ENCODE data around the gene RSPH3. TPM values are rescaled to one million over a fixed set of nuclear protein-coding genes. Genes with fewer than 3 reads are reported as not detected.
"Not testable (repeated sequence)": the region's sequence is repeated elsewhere in the genome, so short reads cannot be mapped to it uniquely, and the experiment has no call there.

Gene RSPH3
- total and polyA plus RNA-seq, 2 donors from 2014 or later: 5.5 to 20.2 TPM

GRCh38 chr6:159041181-159041580 is 41.2 kb upstream of the RSPH3 start:
- no peaks in the 10 kb centered on the region for H3K27me3 ChIP-seq (ENCODE audit: control insufficient read depth, insufficient read depth, low read length)
- H3K9ac ChIP-seq (ENCODE audit: low read length in 3 of 3): no peak overlapping the region
- H3K4me1 ChIP-seq (ENCODE audit: control insufficient read depth in 2 of 3, insufficient read depth in 2 of 3, low read depth in 1 of 3, low read length in 3 of 3): peaks cover 0 to 2% (median 0%) of the 10 kb centered on the region in 3 donors
- no peak for DNase-seq
- H3K36me3 ChIP-seq (ENCODE audit: control insufficient read depth in 2 of 3, insufficient read depth in 3 of 3, low read length in 3 of 3): no peaks in the 10 kb centered on the region
- no peak overlapping the region for H3K4me3 ChIP-seq (ENCODE audit: low read length in 3 of 3)
- intact Hi-C loops (cut with DNase I): no loop called here
- no peak overlapping the region for H3K27ac ChIP-seq (ENCODE audit: low read depth in 2 of 2, low read length in 2 of 2)
- no peaks in the 10 kb centered on the region for H3K9me3 ChIP-seq (ENCODE audit: control insufficient read depth in 2 of 3, insufficient read depth in 1 of 3, low read length in 3 of 3)
- TF ChIP-seq CTCF (IDR thresholded peaks at IDR 0.05; ENCODE audit: borderline replicate concordance, extremely low read depth, insufficient read depth): no peak
- no peak for FAIRE-seq

- TF ChIP-seq CTCF (IDR thresholded peaks at IDR 0.05; ENCODE audit: borderline replicate concordance, extremely low read depth, insufficient read depth): no peak
- H3K4me1 ChIP-seq (ENCODE audit: control insufficient read depth in 2 of 3, insufficient read depth in 2 of 3, low read depth in 1 of 3, low read length in 3 of 3): peaks cover 0 to 2% (median 0%) of the 10 kb centered on the region in 3 donors
- H3K27ac ChIP-seq (ENCODE audit: low read depth in 2 of 2, low read length in 2 of 2): no peak overlapping the region
- H3K27me3 ChIP-seq (ENCODE audit: control insufficient read depth, insufficient read depth, low read length): no peaks in the 10 kb centered on the region
- FAIRE-seq (no peak), DNase-seq (no peak)
- intact Hi-C loops (cut with DNase I): no loop called here
- no peaks in the 10 kb centered on the region for H3K36me3 ChIP-seq (ENCODE audit: control insufficient read depth in 2 of 3, insufficient read depth in 3 of 3, low read length in 3 of 3)
- H3K9ac ChIP-seq (ENCODE audit: low read length in 3 of 3): no peak overlapping the region
- no peak overlapping the region for H3K4me3 ChIP-seq (ENCODE audit: low read length in 3 of 3)
- H3K9me3 ChIP-seq (ENCODE audit: control insufficient read depth in 2 of 3, insufficient read depth in 1 of 3, low read length in 3 of 3): no peaks in the 10 kb centered on the region
Observed at GRCh38 chr6:159039885-159040258, 39.9 kb upstream of the RSPH3 start.

- H3K9me3 ChIP-seq (ENCODE audit: control insufficient read depth in 2 of 3, insufficient read depth in 1 of 3, low read length in 3 of 3): no peaks in the 10 kb centered on the region
- H3K27ac ChIP-seq (ENCODE audit: low read depth in 2 of 2, low read length in 2 of 2): no peak overlapping the region
- H3K9ac ChIP-seq (ENCODE audit: low read length in 3 of 3): no peak overlapping the region
- H3K27me3 ChIP-seq (ENCODE audit: control insufficient read depth, insufficient read depth, low read length): no peaks in the 10 kb centered on the region
- H3K4me3 ChIP-seq (ENCODE audit: low read length in 3 of 3): no peak overlapping the region
- H3K4me1 ChIP-seq (ENCODE audit: control insufficient read depth in 2 of 3, insufficient read depth in 2 of 3, low read depth in 1 of 3, low read length in 3 of 3): no peaks in the 10 kb centered on the region
- no peak for DNase-seq
- H3K36me3 ChIP-seq (ENCODE audit: control insufficient read depth in 2 of 3, insufficient read depth in 3 of 3, low read length in 3 of 3): no peaks in the 10 kb centered on the region
- intact Hi-C loops (cut with DNase I): no loop called here
- TF ChIP-seq CTCF (IDR thresholded peaks at IDR 0.05; ENCODE audit: borderline replicate concordance, extremely low read depth, insufficient read depth): no peak
- no peak for FAIRE-seq
Observed at GRCh38 chr6:159038914-159039884, 39.2 kb upstream of the RSPH3 start.

GRCh38 chr6:159038318-159038717 is 38.3 kb upstream of the RSPH3 start:
- H3K9me3 ChIP-seq (ENCODE audit: control insufficient read depth in 2 of 3, insufficient read depth in 1 of 3, low read length in 3 of 3); H3K27ac ChIP-seq (ENCODE audit: low read depth in 2 of 2, low read length in 2 of 2); FAIRE-seq; DNase-seq; H3K4me3 ChIP-seq (ENCODE audit: low read length in 3 of 3); H3K9ac ChIP-seq (ENCODE audit: low read length in 3 of 3); H3K27me3 ChIP-seq (ENCODE audit: control insufficient read depth, insufficient read depth, low read length); H3K4me1 ChIP-seq (ENCODE audit: control insufficient read depth in 2 of 3, insufficient read depth in 2 of 3, low read depth in 1 of 3, low read length in 3 of 3); H3K36me3 ChIP-seq (ENCODE audit: control insufficient read depth in 2 of 3, insufficient read depth in 3 of 3, low read length in 3 of 3); intact Hi-C loops (cut with DNase I): not testable (repeated sequence)

Data from kidney (tissue), 14 donors.